K562 (cell line): Measurements from ENCODE around the gene FAM83D. TPM values are rescaled to one million over a fixed set of nuclear protein-coding genes. Genes with fewer than 3 reads are reported as not detected.

Source experiments
- ATAC-seq: fragments of 200-7000 bp; cut with Tn5 transposase; 3 replicates; pipeline ENCODE4 v1.9.1; 2020; ENCODE audit warnings: moderate library complexity
- BruUV-seq: library from RNA; stranded (reverse); fragments of 400-500 nt; replicated peaks from 2 replicates; lab custom pipeline; 2021; lab: Mats Ljungman, UMichigan
- CTCF ChIA-PET: fragments of 300-600 bp; formaldehyde crosslinking; extraction: SDS; loops from one replicate; lab custom pipeline; 2021; ENCODE audit warnings: low intra/inter-chr PET ratio; lab: Yijun Ruan, JAX
- POLR2A ChIA-PET: fragments of 300-600, 350-650 bp; sonication (Branson Sonifier 250); formaldehyde crosslinking; extraction: SDS; loops from one replicate; lab custom pipeline; 2021; ENCODE audit warnings: antibody characterized with exemption, inconsistent platforms; lab: Yijun Ruan, JAX
- DNase-seq, 4 experiments: peaks; one replicate each; pipeline versions ENCODE4 v3.0.0 to v3.0.0-alpha.2; 2011 to 2018; ENCODE audit warnings: low spot score in 3 of 4, mixed read lengths in 3 of 4; ENCODE audit errors: extremely low read depth in 1 of 4
- FAIRE-seq: peaks from 2 replicates; lab custom pipeline; 2011; peaks lifted over from hg19 to GRCh38; lab: Jason Lieb, UNC
- H2AFZ ChIP-seq: 2 replicates; pipeline ENCODE4 v1.6.0; 2011; ENCODE audit warnings: low read depth, low read length, control low read depth, inconsistent platforms
- H3K27ac ChIP-seq: fragments of 200-600 bp; 3 replicates; pipeline ENCODE4 v1.8.0; 2011; ENCODE audit warnings: low read depth, mild to moderate bottlenecking, control low read depth, inconsistent platforms, low read length, moderate library complexity, mixed read lengths; ENCODE audit errors: extremely low read depth
- H3K27me3 ChIP-seq, 2 experiments: fragments of 300-600 bp in 1 of 2; 2 replicates in 1 of 2; 3 replicates in 1 of 2; pipeline versions ENCODE4 v1.6.0 to v1.8.0; 2011; ENCODE audit warnings: inconsistent platforms in 2 of 2, low read length in 2 of 2, mild to moderate bottlenecking in 1 of 2, mixed read lengths in 1 of 2, moderate library complexity in 1 of 2; ENCODE audit not compliant: control insufficient read depth in 2 of 2, insufficient read depth in 2 of 2
- H3K36me3 ChIP-seq: fragments of 300-600 bp; 3 replicates; pipeline ENCODE4 v1.8.0; 2011; ENCODE audit warnings: mild to moderate bottlenecking, low read length, inconsistent platforms; ENCODE audit not compliant: control insufficient read depth, insufficient read depth
- H3K4me1 ChIP-seq, 2 experiments: fragments of 200-600 bp in 1 of 2; replicated peaks in 1 of 2; 2 replicates in 1 of 2; 3 replicates in 1 of 2; pipeline versions ENCODE4 v1.5.1 to v1.8.0; 2011; ENCODE audit warnings: inconsistent platforms in 2 of 2, low read length in 2 of 2, mild to moderate bottlenecking in 1 of 2, mixed read lengths in 1 of 2, moderate library complexity in 1 of 2; ENCODE audit not compliant: control insufficient read depth in 2 of 2, insufficient read depth in 2 of 2
- H3K4me2 ChIP-seq: 2 replicates; pipeline ENCODE4 v1.6.1; 2011; ENCODE audit warnings: low read length, control low read depth, inconsistent platforms, mixed read lengths; ENCODE audit not compliant: insufficient read depth
- H3K4me3 ChIP-seq: fragments of 200-600 bp; sonication (generic), shearing (Covaris generic); 2 replicates; pipeline ENCODE4 v1.5.1; 2016; ENCODE audit warnings: control low read depth, inconsistent platforms
- H3K79me2 ChIP-seq: fragments of 200-600 bp; 3 replicates; pipeline ENCODE4 v1.8.0; 2011; ENCODE audit warnings: low read length, inconsistent platforms; ENCODE audit not compliant: control insufficient read depth, insufficient read depth
- H3K9ac ChIP-seq, 2 experiments: 2 replicates each; pipeline versions ENCODE4 v1.6.0 to v1.6.1; 2011; ENCODE audit warnings: low read depth in 2 of 2, low read length in 2 of 2, control low read depth in 1 of 2, inconsistent platforms in 1 of 2, mild to moderate bottlenecking in 1 of 2, mixed read lengths in 1 of 2; ENCODE audit not compliant: insufficient read depth in 1 of 2
- H3K9me1 ChIP-seq: one replicate; pipeline ENCODE4 v1.6.0; 2011; ENCODE audit warnings: inconsistent platforms, mild to moderate bottlenecking, low read length, moderate library complexity; ENCODE audit not compliant: control insufficient read depth, insufficient read depth
- H3K9me3 ChIP-seq: replicated peaks from 2 replicates; pipeline ENCODE4 v1.5.1; 2011; ENCODE audit warnings: low read depth, low read length, inconsistent platforms; ENCODE audit not compliant: control insufficient read depth, insufficient read depth
- H4K20me1 ChIP-seq: replicated peaks from 2 replicates; pipeline ENCODE4 v1.6.1; 2011; ENCODE audit warnings: low read length, inconsistent platforms, mixed read lengths; ENCODE audit not compliant: control insufficient read depth, insufficient read depth
- ARID2 ChIP-seq: fragments of 450-650 bp; IDR thresholded peaks from 2 replicates; pipeline ENCODE4 v1.6.1; 2017; ENCODE audit warnings: antibody characterized with exemption, mild to moderate bottlenecking
- CEBPG ChIP-seq, 3 experiments: fragments of 200-800 bp in 1 of 3; sonication (Bioruptor generic) in 1 of 3; sonication (generic) in 1 of 3; formaldehyde crosslinking in 1 of 3; IDR thresholded peaks in 2 of 3; conservative IDR thresholded peaks in 1 of 3; 2 replicates each; pipeline versions ENCODE4 v1.6.1 to v1.8.0; 2016 to 2022; ENCODE audit warnings: missing compliant biosample characterization in 2 of 3, missing genetic modification characterization in 2 of 3, mild to moderate bottlenecking in 1 of 3, missing genetic modification reagents in 1 of 3
- MYBL2 ChIP-seq, 2 experiments: fragments of 450-650 bp in 1 of 2; sonication (generic) in 1 of 2; formaldehyde crosslinking in 1 of 2; IDR thresholded peaks; 2 replicates each; pipeline versions ENCODE4 v1.6.1 to v1.8.1; 2017 to 2022; ENCODE audit warnings: borderline replicate concordance in 1 of 2, inconsistent platforms in 1 of 2, low read depth in 1 of 2, mild to moderate bottlenecking in 1 of 2, missing genetic modification reagents in 1 of 2, moderate library complexity in 1 of 2
- NEUROD1 ChIP-seq: fragments of 150-350 bp; IDR thresholded peaks from 2 replicates; pipeline ENCODE4 v1.6.1; 2014; ENCODE audit warnings: borderline replicate concordance, low read length, low read depth; ENCODE audit not compliant: partially characterized antibody
- PHF8 ChIP-seq: fragments of 200-600 bp; sonication (generic); IDR thresholded peaks from 2 replicates; pipeline ENCODE4 v1.6.1; 2012; ENCODE audit warnings: mixed run types, mild to moderate bottlenecking, inconsistent platforms, low read length, moderate library complexity, borderline replicate concordance
- POLR2AphosphoS2 ChIP-seq: IDR thresholded peaks from 2 replicates; pipeline ENCODE4 v1.6.1; 2012; ENCODE audit warnings: low read length, improper control_type of control experiment
- RFX1 ChIP-seq: fragments of 450-650 bp; IDR thresholded peaks from 2 replicates; pipeline ENCODE4 v1.6.1; 2016; ENCODE audit warnings: mild to moderate bottlenecking, moderate library complexity
- TCF3 ChIP-seq: sonication (generic); formaldehyde crosslinking; IDR thresholded peaks from 2 replicates; pipeline ENCODE4 v1.4.0; 2020; ENCODE audit warnings: mild to moderate bottlenecking, missing genetic modification reagents
- TEAD4 ChIP-seq, 2 experiments: sonication (generic) in 1 of 2; formaldehyde crosslinking in 1 of 2; IDR thresholded peaks; 2 replicates each; pipeline versions ENCODE4 v1.6.1 to v1.8.0; 2012 to 2022; ENCODE audit warnings: borderline replicate concordance in 1 of 2, inconsistent platforms in 1 of 2, low read length in 1 of 2, mild to moderate bottlenecking in 1 of 2, missing genetic modification reagents in 1 of 2
- THRAP3 ChIP-seq: fragments of 450-650 bp; IDR thresholded peaks from 2 replicates; pipeline ENCODE4 v1.6.1; 2016; ENCODE audit warnings: mild to moderate bottlenecking, inconsistent platforms, borderline replicate concordance
- TRIM25 ChIP-seq: fragments of 450-650 bp; IDR thresholded peaks from 2 replicates; pipeline ENCODE4 v1.7.0; 2016; ENCODE audit warnings: borderline replicate concordance
- U2AF2 ChIP-seq: fragments of 200-400 bp; formaldehyde crosslinking; optimal IDR thresholded peaks from 2 replicates; pipeline ENCODE3; 2017; ENCODE audit warnings: low read depth, mild to moderate bottlenecking, low read length
- ZNF121 ChIP-seq: sonication (generic); formaldehyde crosslinking; conservative IDR thresholded peaks from 2 replicates; pipeline ENCODE4 v1.8.0; 2022; ENCODE audit warnings: missing genetic modification reagents
- ZNF274 ChIP-seq: IDR thresholded peaks from 2 replicates; pipeline ENCODE4 v1.6.1; 2011; ENCODE audit warnings: low read depth, mild to moderate bottlenecking, low read length, moderate library complexity, borderline replicate concordance
- ZNF780A ChIP-seq: fragments of 250-450 bp; sonication (Bioruptor Pico); IDR thresholded peaks from 2 replicates; pipeline ENCODE4 v1.5.0; 2021; ENCODE audit warnings: mild to moderate bottlenecking
- WGBS: fragments of 100-300 bp; shearing (Covaris generic); methylation state at CpG from one replicate; pipeline ENCODE4 v1.1.6; 2016; ENCODE audit warnings: low coverage, mixed read lengths; ENCODE audit not compliant: insufficient coverage; ENCODE audit errors: missing lambda C conversion rate; 5-methylcytosine and 5-hydroxymethylcytosine counted together
- in situ Hi-C: fragments of 300-500 bp; cut with MboI; formaldehyde crosslinking; loops from 4 replicates; pipeline ENCODE4 v1.15.0; 2018; ENCODE audit warnings: inconsistent platforms, mixed read lengths
- intact Hi-C: fragments of 100-400 bp; cut with micrococcal nuclease; formaldehyde crosslinking; loops from 2 replicates; pipeline ENCODE4 v1.14.2; 2022
- polyA plus RNA-seq, 8 experiments: library from polyadenylated mRNA; depleted of rRNA in 4 of 8; stranded (reverse) in 5 of 8; unstranded in 3 of 8; fragments of >200 nt; fragmentation: Nextera tagmentation in 2 of 8; fragmentation: Illumina TruSeq in 1 of 8; extraction: Ambion mirVana in 2 of 8; extraction: Trizol in 1 of 8; gene quantifications; 2 replicates each; pipeline versions ENCODE4 v1.2.1 to v1.2.3, GENCODE V29; 2011 to 2014; ENCODE audit warnings: inconsistent platforms in 1 of 8, missing spikeins in 1 of 8
- total RNA-seq, 7 experiments: library from RNA; depleted of rRNA in 6 of 7; stranded (reverse); fragments of >200 nt in 6 of 7; fragmentation: Illumina TruSeq in 2 of 7; extraction: Trizol in 2 of 7; gene quantifications; 2 replicates each; pipeline versions ENCODE4 v1.2.1 to v1.2.3, GENCODE V29; 2011 to 2021; ENCODE audit warnings: low replicate concordance in 1 of 7

The FAM83D gene
- total and polyA plus RNA-seq, 9 of the 15 experiments (the other 6 are each of a cell fraction or from before 2014, with no cell fraction given) = 8.2 to 66.1 (median 43.5) TPM

DNA sequence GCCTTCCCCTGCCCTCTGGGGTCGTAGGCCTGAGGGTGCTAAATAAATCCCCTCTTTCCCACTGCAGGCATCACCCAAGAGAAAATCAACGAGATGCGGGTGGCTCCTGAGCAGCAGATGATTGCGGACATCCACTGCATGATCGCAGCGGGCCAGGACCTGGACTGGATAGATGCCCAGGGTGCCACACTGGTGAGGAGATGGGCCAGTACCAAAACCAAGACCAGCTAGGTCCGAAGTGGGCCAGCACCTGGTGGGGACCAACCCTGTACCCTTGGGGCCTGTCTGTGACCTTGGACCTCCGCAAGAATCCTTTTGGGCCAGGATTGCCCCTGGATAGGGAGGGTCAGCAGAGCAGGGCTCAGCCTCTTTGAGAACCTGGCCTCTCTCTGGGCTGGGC lies 23.6 kb upstream of the FAM83D start:
- ATAC-seq (no peak), DNase-seq (no peak), FAIRE-seq (no peak)
- H2AFZ ChIP-seq = no peak overlapping the region
- no peaks in the 10 kb centered on the region for H4K20me1 ChIP-seq
- in situ Hi-C loops = no loop called here
- H3K9me3 ChIP-seq = 0 out of 2 replicates have a peak, but pooled peaks cover 5% of the 10 kb centered on the region
- no peaks in the 10 kb centered on the region for H3K36me3 ChIP-seq
- 31% methylated on average over 7 of the region's 8 CpGs for WGBS
- no peak overlapping the region for H3K27ac ChIP-seq
- H3K4me1 ChIP-seq = no peaks in the 10 kb centered on the region
- no peak overlapping the region for H3K4me2 ChIP-seq
- no peaks in the 10 kb centered on the region for H3K79me2 ChIP-seq
- POLR2A ChIA-PET = no interaction called here
- no peak overlapping the region for H3K9ac ChIP-seq
- intact Hi-C loops = no loop called here
- no TSS peak for BruUV-seq
- CTCF ChIA-PET = no interaction called here
- TF ChIP-seq ZNF121 (CRISPR knock-in tag) = no peak
- no peak for TF ChIP-seq POLR2AphosphoS2
- no peak for TF ChIP-seq TEAD4 (IDR thresholded peaks at IDR 0.05; ENCODE audit: low read length)
- TF ChIP-seq TEAD4 (CRISPR knock-in tag; IDR thresholded peaks at IDR 0.05; ENCODE audit: borderline replicate concordance) = no peak
- TF ChIP-seq ZNF274 = no peak
- no peak for TF ChIP-seq NEUROD1
- TF ChIP-seq U2AF2 = no peak
- no peak for TF ChIP-seq MYBL2 (IDR thresholded peaks at IDR 0.05; ENCODE audit: low read depth)
- TF ChIP-seq MYBL2 (CRISPR knock-in tag; IDR thresholded peaks at IDR 0.05; ENCODE audit: borderline replicate concordance) = no peak
- no peak for TF ChIP-seq ZNF780A (CRISPR knock-in tag)
- TF ChIP-seq RFX1 = no peak
- TF ChIP-seq TRIM25 = no peak
- TF ChIP-seq PHF8 = no peak
- TF ChIP-seq CEBPG (CRISPR knock-in tag; IDR thresholded peaks at IDR 0.05) = no peak
- no peak for TF ChIP-seq CEBPG (tag; conservative IDR thresholded peaks at IDR 0.05 in 1 of 2, IDR thresholded peaks at IDR 0.05 in 1 of 2)
- no peak for TF ChIP-seq TCF3 (CRISPR knock-in tag)
- no peak for TF ChIP-seq ARID2
- no peak for TF ChIP-seq THRAP3
- H3K9me1 ChIP-seq = no peaks in the 10 kb centered on the region
- H3K4me3 ChIP-seq = no peak overlapping the region
- H3K27me3 ChIP-seq = peaks cover 0 to 18% of the 10 kb centered on the region in 2 experiments; a peak in 2 of 5 replicates
